ENCODE data around the gene ATE1.

ATE1 gene

GRCh38 chr10:121792198-121792597, 135.6 kb downstream of the ATE1 start:
- DNase-seq (ENCODE audit: low spot score): no peak
- in situ Hi-C loops (cut with MboI; ENCODE audit: low sequenced_read_pairs, unreplicated experiment): no loop called here
- no peak for TF ChIP-seq CTCF (IDR thresholded peaks at IDR 0.05; ENCODE audit: borderline replicate concordance, control extremely low read depth, extremely low read depth, insufficient read depth, missing control alignments)

DNA sequence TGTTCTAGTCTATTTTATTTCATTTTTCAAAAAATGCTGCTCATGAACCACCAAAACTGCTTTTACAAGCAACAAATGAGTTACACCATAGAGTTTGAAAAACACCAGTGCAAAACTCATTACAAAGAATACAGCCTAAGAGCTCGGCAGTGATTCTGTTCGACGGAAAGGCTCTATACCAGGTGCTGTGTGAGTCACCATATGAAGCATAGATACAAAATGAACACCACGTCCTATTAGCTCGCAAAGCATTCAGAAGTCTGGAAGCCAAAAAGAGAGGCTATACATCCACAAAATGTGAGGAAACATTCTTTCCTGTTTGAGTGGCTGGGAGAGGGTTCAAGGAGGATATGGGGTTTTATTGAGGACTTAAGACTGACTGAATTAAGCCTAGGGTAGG, 136.1 kb downstream of the ATE1 start:
- TF ChIP-seq CTCF (IDR thresholded peaks at IDR 0.05; ENCODE audit: borderline replicate concordance, control extremely low read depth, extremely low read depth, insufficient read depth, missing control alignments): no peak
- in situ Hi-C loops (cut with MboI; ENCODE audit: low sequenced_read_pairs, unreplicated experiment): no loop called here
- DNase-seq (ENCODE audit: low spot score): no peak

- in situ Hi-C loops (cut with MboI; ENCODE audit: low sequenced_read_pairs, unreplicated experiment): no loop called here
- no peak for DNase-seq (ENCODE audit: low spot score)
- TF ChIP-seq CTCF (IDR thresholded peaks at IDR 0.05; ENCODE audit: borderline replicate concordance, control extremely low read depth, extremely low read depth, insufficient read depth, missing control alignments): no peak
Observed at GRCh38 chr10:121788717-121789116, 139.1 kb downstream of the ATE1 start.

DNA sequence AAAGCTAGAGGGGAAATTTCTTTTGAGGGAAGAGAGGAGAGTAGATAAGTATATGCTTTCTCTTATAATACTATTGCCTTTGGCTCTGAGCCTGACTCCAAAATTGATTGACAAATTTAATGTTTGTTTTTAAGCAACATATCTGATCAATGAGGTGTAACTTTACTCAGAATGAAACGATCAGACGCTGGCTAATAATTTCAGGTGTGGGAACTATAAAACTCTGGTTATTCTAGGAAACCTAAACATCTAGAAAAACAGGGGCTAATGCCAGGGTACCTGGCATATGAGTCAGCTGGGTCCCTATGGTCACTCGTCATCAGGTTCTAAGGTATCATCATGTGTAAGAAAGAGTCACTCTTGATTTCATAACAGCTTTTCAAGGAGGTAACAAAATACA, 139.7 kb downstream of the ATE1 start:
- no peak for TF ChIP-seq CTCF (IDR thresholded peaks at IDR 0.05; ENCODE audit: borderline replicate concordance, control extremely low read depth, extremely low read depth, insufficient read depth, missing control alignments)
- DNase-seq (ENCODE audit: low spot score): no peak
- in situ Hi-C loops (cut with MboI; ENCODE audit: low sequenced_read_pairs, unreplicated experiment): no loop called here

- no peak for DNase-seq (ENCODE audit: low spot score)
- no peak for TF ChIP-seq CTCF (IDR thresholded peaks at IDR 0.05; ENCODE audit: borderline replicate concordance, control extremely low read depth, extremely low read depth, insufficient read depth, missing control alignments)
- in situ Hi-C loops (cut with MboI; ENCODE audit: low sequenced_read_pairs, unreplicated experiment): no loop called here
Observed at GRCh38 chr10:121787169-121787568, 140.7 kb downstream of the ATE1 start.

DNA sequence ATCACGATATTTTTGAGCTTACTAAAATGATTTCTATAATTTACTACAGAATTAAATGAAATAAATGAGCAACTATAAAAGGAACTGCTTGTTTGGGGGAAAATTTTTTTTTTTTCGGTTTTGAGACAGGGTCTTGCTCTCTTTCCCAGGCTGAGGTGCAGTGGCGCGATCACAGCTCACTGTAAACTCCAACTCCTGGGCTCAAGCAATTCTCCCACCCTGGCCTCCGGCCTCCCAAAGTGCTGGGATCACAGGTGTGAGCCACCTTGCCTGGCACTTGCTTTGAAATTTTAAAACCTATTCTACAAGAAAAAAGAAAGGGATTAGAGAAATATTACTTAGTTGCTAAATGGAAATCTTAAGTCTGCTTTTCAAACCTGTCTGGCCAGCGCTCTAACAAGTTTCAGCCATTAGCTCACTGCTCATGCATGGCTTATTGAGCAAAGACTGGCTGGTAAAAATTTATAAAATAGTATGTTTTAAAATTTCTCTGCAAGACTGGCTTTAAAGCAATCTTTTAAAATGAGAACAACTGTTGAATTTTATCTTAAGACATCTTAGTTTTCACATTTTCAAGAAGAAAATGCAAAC, 144.0 kb downstream of the ATE1 start:
- in situ Hi-C loops (cut with MboI; ENCODE audit: low sequenced_read_pairs, unreplicated experiment): no loop called here
- no peak for TF ChIP-seq CTCF (IDR thresholded peaks at IDR 0.05; ENCODE audit: borderline replicate concordance, control extremely low read depth, extremely low read depth, insufficient read depth, missing control alignments)
- DNase-seq (ENCODE audit: low spot score): no peak

- DNase-seq (ENCODE audit: low spot score): no peak
- in situ Hi-C loops (cut with MboI; ENCODE audit: low sequenced_read_pairs, unreplicated experiment): no loop called here
- no peak for TF ChIP-seq CTCF (IDR thresholded peaks at IDR 0.05; ENCODE audit: borderline replicate concordance, control extremely low read depth, extremely low read depth, insufficient read depth, missing control alignments)
Observed at GRCh38 chr10:121781101-121781500, 146.7 kb downstream of the ATE1 start.

Measured in GM13976 (cell line).